SU-DHL-6 (cell line): ENCODE results near the gene PARD6A.

Experiments used
- EZH2phosphoT487 ChIP-seq: fragments of 200-600 bp; sonication (generic), shearing (Covaris generic); conservative IDR thresholded peaks from 2 replicates; pipeline ENCODE4 v1.6.1; 2018; ENCODE audit warnings: mild to moderate bottlenecking, antibody characterized with exemption, low read length, moderate library complexity, mixed read lengths
- TF ChIP-seq, protein P1 (sequence below): fragments of 200-600 bp; sonication (generic); IDR thresholded peaks from one replicate; pipeline ENCODE4 v1.5.1; 2017; ENCODE audit warnings: antibody characterized with exemption, mild to moderate bottlenecking, low read length, moderate library complexity; ENCODE audit not compliant: insufficient read depth, poor library complexity, severe bottlenecking

DNA sequence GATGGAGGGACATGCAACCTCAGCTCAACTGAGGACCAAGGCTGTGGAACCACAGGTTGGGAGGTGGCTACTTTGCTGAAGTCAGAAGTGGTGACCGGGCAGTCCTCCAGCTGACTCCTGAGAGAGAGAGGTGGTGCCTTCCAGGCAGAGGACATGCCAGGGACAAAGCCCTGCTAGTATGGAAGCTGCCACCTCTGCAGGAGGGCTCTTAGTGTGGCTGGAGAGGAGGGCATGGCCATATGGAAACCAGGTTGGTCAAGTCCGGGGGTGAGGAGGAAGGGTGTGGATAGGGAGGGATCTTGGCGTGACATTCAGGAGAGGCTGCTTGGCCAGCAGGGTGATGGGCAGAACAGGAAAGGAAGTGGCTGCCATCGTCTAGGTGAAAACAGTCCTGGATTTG is 11.5 kb downstream of the PARD6A start:
- TF ChIP-seq, protein P1, sequence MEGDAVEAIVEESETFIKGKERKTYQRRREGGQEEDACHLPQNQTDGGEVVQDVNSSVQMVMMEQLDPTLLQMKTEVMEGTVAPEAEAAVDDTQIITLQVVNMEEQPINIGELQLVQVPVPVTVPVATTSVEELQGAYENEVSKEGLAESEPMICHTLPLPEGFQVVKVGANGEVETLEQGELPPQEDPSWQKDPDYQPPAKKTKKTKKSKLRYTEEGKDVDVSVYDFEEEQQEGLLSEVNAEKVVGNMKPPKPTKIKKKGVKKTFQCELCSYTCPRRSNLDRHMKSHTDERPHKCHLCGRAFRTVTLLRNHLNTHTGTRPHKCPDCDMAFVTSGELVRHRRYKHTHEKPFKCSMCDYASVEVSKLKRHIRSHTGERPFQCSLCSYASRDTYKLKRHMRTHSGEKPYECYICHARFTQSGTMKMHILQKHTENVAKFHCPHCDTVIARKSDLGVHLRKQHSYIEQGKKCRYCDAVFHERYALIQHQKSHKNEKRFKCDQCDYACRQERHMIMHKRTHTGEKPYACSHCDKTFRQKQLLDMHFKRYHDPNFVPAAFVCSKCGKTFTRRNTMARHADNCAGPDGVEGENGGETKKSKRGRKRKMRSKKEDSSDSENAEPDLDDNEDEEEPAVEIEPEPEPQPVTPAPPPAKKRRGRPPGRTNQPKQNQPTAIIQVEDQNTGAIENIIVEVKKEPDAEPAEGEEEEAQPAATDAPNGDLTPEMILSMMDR = no peak
- TF ChIP-seq EZH2phosphoT487 = no peak
